SK-N-SH (cell line): ENCODE results near the gene HID1. TPM values are rescaled to one million over a fixed set of nuclear protein-coding genes. Genes with fewer than 3 reads are reported as not detected.
"Not testable (repeated sequence)": the region's sequence is repeated elsewhere in the genome, so short reads cannot be mapped to it uniquely, and the experiment has no call there.

Experiments used
- CTCF ChIA-PET: fragments of 300-600, 350-600 bp; formaldehyde crosslinking; extraction: SDS; loops from one replicate; lab custom pipeline; 2021; lab: Yijun Ruan, JAX
- POLR2A ChIA-PET: fragments of 350-600 bp; sonication (Branson Sonifier 250); formaldehyde crosslinking; extraction: SDS; loops from one replicate; lab custom pipeline; 2020; ENCODE audit warnings: antibody characterized with exemption, inconsistent platforms; lab: Yijun Ruan, JAX
- DNase-seq: peaks from one replicate; pipeline ENCODE4 v3.0.0; 2012
- H2AFZ ChIP-seq: fragments of 200-600 bp; sonication (generic); 2 replicates; pipeline ENCODE4 v1.8.1; 2016; ENCODE audit warnings: antibody characterized with exemption, mild to moderate bottlenecking, low read depth
- H3F3A ChIP-seq: fragments of 200-600 bp; sonication (generic); replicated peaks from 2 replicates; pipeline ENCODE3; 2016; ENCODE audit warnings: antibody characterized with exemption, mild to moderate bottlenecking; ENCODE audit not compliant: insufficient read depth
- H3K27ac ChIP-seq, 2 experiments: fragments of 200-500 bp in 1 of 2; fragments of 200-600 bp in 1 of 2; sonication (Bioruptor generic) in 1 of 2; sonication (generic), shearing (Covaris generic) in 1 of 2; 2 replicates each; pipeline versions ENCODE4 v1.5.1 to v1.6.1; 2014 to 2016; ENCODE audit warnings: low read depth in 2 of 2, inconsistent platforms in 1 of 2, low read length in 1 of 2, mild to moderate bottlenecking in 1 of 2, mixed read lengths in 1 of 2
- H3K27me3 ChIP-seq: fragments of 200-600 bp; sonication (generic), shearing (Covaris generic); 2 replicates; pipeline ENCODE4 v1.6.1; 2016; ENCODE audit warnings: mixed run types; ENCODE audit not compliant: insufficient read depth
- H3K36me3 ChIP-seq, 2 experiments: fragments of 200-500 bp in 1 of 2; fragments of 200-600 bp in 1 of 2; sonication (Bioruptor generic) in 1 of 2; sonication (generic) in 1 of 2; replicated peaks in 1 of 2; 2 replicates each; pipeline versions ENCODE3 to v1.5.1; 2014 to 2016; ENCODE audit warnings: low read length in 1 of 2, mild to moderate bottlenecking in 1 of 2; ENCODE audit not compliant: insufficient read depth in 2 of 2, control insufficient read depth in 1 of 2
- H3K4me1 ChIP-seq, 2 experiments: fragments of 200-500 bp in 1 of 2; fragments of 200-600 bp in 1 of 2; sonication (Bioruptor generic) in 1 of 2; sonication (generic), shearing (Covaris generic) in 1 of 2; 2 replicates each; pipeline versions ENCODE4 v1.5.1 to v1.6.1; 2014 to 2016; ENCODE audit warnings: low read depth in 1 of 2, low read length in 1 of 2, mixed run types in 1 of 2; ENCODE audit not compliant: insufficient read depth in 2 of 2, control insufficient read depth in 1 of 2
- H3K4me2 ChIP-seq: fragments of 200-600 bp; sonication (generic), shearing (Covaris generic); 2 replicates; pipeline ENCODE4 v1.6.1; 2017; ENCODE audit warnings: mixed run types
- H3K4me3 ChIP-seq, 2 experiments: fragments of 200-500 bp in 1 of 2; fragments of 200-600 bp in 1 of 2; sonication (Bioruptor generic) in 1 of 2; sonication (generic), shearing (Covaris generic) in 1 of 2; 2 replicates each; pipeline versions ENCODE4 v1.5.1 to v1.8.1; 2014 to 2016; ENCODE audit warnings: low read depth in 2 of 2, inconsistent platforms in 1 of 2, low read length in 1 of 2, mild to moderate bottlenecking in 1 of 2, mixed read lengths in 1 of 2, moderate library complexity in 1 of 2
- H3K79me2 ChIP-seq: fragments of 200-600 bp; sonication (generic); 2 replicates; pipeline ENCODE4 v1.8.1; 2017; ENCODE audit warnings: mild to moderate bottlenecking; ENCODE audit not compliant: insufficient read depth
- H3K9ac ChIP-seq: fragments of 200-600 bp; sonication (generic); 2 replicates; pipeline ENCODE4 v1.6.1; 2017; ENCODE audit warnings: mixed run types
- H3K9me2 ChIP-seq: fragments of 200-600 bp; sonication (generic); 2 replicates; pipeline ENCODE4 v1.6.1; 2017; ENCODE audit warnings: mixed run types
- H3K9me3 ChIP-seq: fragments of 200-600 bp; sonication (generic); 2 replicates; pipeline ENCODE4 v1.6.1; 2017; ENCODE audit warnings: mixed run types, mild to moderate bottlenecking, moderate library complexity
- H4K20me1 ChIP-seq: fragments of 200-600 bp; sonication (generic); 2 replicates; pipeline ENCODE4 v1.6.1; 2017; ENCODE audit warnings: mild to moderate bottlenecking, mixed run types; ENCODE audit not compliant: insufficient read depth
- CHD2 ChIP-seq: fragments of 150-350 bp; IDR thresholded peaks from 2 replicates; pipeline ENCODE4 v1.6.1; 2018; ENCODE audit warnings: low read length; ENCODE audit not compliant: partially characterized antibody
- CTCF ChIP-seq: fragments of 200-600 bp; sonication (generic); IDR thresholded peaks from 2 replicates; pipeline ENCODE4 v1.6.1; 2017; ENCODE audit warnings: antibody characterized with exemption, mild to moderate bottlenecking, moderate library complexity
- EP300 ChIP-seq, 2 experiments: IDR thresholded peaks; 2 replicates each; pipeline versions ENCODE4 v1.4.0 to v1.6.1; 2012; ENCODE audit warnings: borderline replicate concordance in 1 of 2, low read depth in 1 of 2, low read length in 1 of 2
- EZH2phosphoT487 ChIP-seq: fragments of 200-600 bp; sonication (generic); IDR thresholded peaks from 2 replicates; pipeline ENCODE4 v1.6.1; 2017; ENCODE audit warnings: low read depth, mixed run types, mild to moderate bottlenecking, antibody characterized with exemption, moderate library complexity, borderline replicate concordance
- FOXJ3 ChIP-seq: sonication (generic); formaldehyde crosslinking; IDR thresholded peaks from 2 replicates; pipeline ENCODE4 v1.5.1; 2020; ENCODE audit warnings: mild to moderate bottlenecking, missing genetic modification reagents
- GABPA ChIP-seq: IDR thresholded peaks from 2 replicates; pipeline ENCODE4 v1.4.0; 2012; ENCODE audit warnings: low read depth, mild to moderate bottlenecking
- GATA2 ChIP-seq: sonication (generic); formaldehyde crosslinking; IDR thresholded peaks from 2 replicates; pipeline ENCODE4 v1.5.0; 2020; ENCODE audit warnings: mild to moderate bottlenecking, missing genetic modification reagents
- MEF2A ChIP-seq: IDR thresholded peaks from 2 replicates; pipeline ENCODE4 v1.4.0; 2012; ENCODE audit warnings: low read depth, borderline replicate concordance
- NFIC ChIP-seq: IDR thresholded peaks from 2 replicates; pipeline ENCODE4 v1.4.0; 2012; ENCODE audit warnings: borderline replicate concordance
- NRF1 ChIP-seq: IDR thresholded peaks from 2 replicates; pipeline ENCODE4 v1.6.1; 2012; ENCODE audit warnings: low read depth, mild to moderate bottlenecking, low read length
- PBX3 ChIP-seq: IDR thresholded peaks from 2 replicates; pipeline ENCODE4; 2012
- RAD21 ChIP-seq: IDR thresholded peaks from 2 replicates; pipeline ENCODE4 v1.6.1; 2012; ENCODE audit warnings: mild to moderate bottlenecking, low read length
- SMC3 ChIP-seq: IDR thresholded peaks from 2 replicates; pipeline ENCODE4 v1.6.1; 2012; ENCODE audit warnings: low read depth, low read length, improper control_type of control experiment
- TCF12 ChIP-seq: IDR thresholded peaks from 2 replicates; pipeline ENCODE4 v1.4.0; 2012
- YY1 ChIP-seq: IDR thresholded peaks from 2 replicates; pipeline ENCODE4 v1.4.0; 2012; ENCODE audit warnings: low read depth, mild to moderate bottlenecking
- ZBTB33 ChIP-seq: IDR thresholded peaks from 2 replicates; pipeline ENCODE4 v1.4.0; 2012; ENCODE audit warnings: low read depth, borderline replicate concordance
- WGBS: methylation state at CpG from one replicate; pipeline ENCODE4 v1.1.6; 2017; ENCODE audit warnings: low lambda C conversion rate; 5-methylcytosine and 5-hydroxymethylcytosine counted together
- polyA plus RNA-seq, 3 experiments: library from polyadenylated mRNA; depleted of rRNA; stranded (reverse); fragments of >200 nt; gene quantifications; 2 replicates each; pipeline ENCODE4 v1.2.3, GENCODE V29; 2012

HID1 gene
- polyA plus RNA-seq, 1 of the 3 experiments (the other 2 are of a cell fraction), result 2.5 TPM

GRCh38 chr17:74970395-74970794 lies 2.2 kb downstream of the HID1 start:
- TF ChIP-seq NFIC, result no peak
- no peak for TF ChIP-seq RAD21
- no peak for TF ChIP-seq TCF12
- no peak for TF ChIP-seq PBX3
- TF ChIP-seq GABPA, result no peak
- no peak for TF ChIP-seq ZBTB33
- no peak for TF ChIP-seq MEF2A
- TF ChIP-seq FOXJ3, result no peak
- TF ChIP-seq EZH2phosphoT487, result no peak
- TF ChIP-seq CHD2, result no peak
- no peak for TF ChIP-seq SMC3
- TF ChIP-seq NRF1, result no peak
- TF ChIP-seq CTCF, result no peak
- TF ChIP-seq GATA2 (CRISPR knock-in tag), result no peak
- no peak for TF ChIP-seq YY1
- no peak for TF ChIP-seq EP300 (IDR thresholded peaks at IDR 0.05; ENCODE audit: borderline replicate concordance in 1 of 2, low read depth in 1 of 2, low read length in 1 of 2)
- Histone ChIP-seq H2AFZ (no peak overlapping the region), H3K4me3 (no peak overlapping the region), H3K9me3 (no peaks in the 10 kb centered on the region), H3K9me2 (no peaks in the 10 kb centered on the region), H3K27me3 (peaks cover 26% of the 10 kb centered on the region), H3K4me1 (peaks cover 0 to 22% of the 10 kb centered on the region in 2 experiments; a peak in 1 of 4 replicates), H3K27ac (peak overlapping the region in 1 of 2 experiments; percentile 85; a peak in 1 of 4 replicates), H3K9ac (no peak overlapping the region), H3F3A (peaks cover 5% of the 10 kb centered on the region), H3K4me2 (no peak overlapping the region), H3K79me2 (no peaks in the 10 kb centered on the region), H4K20me1 (no peaks in the 10 kb centered on the region), H3K36me3 (no peaks in the 10 kb centered on the region)
- no peak for DNase-seq
- WGBS, result 85% methylated on average over 3 of the region's 3 CpGs
- POLR2A ChIA-PET, result interaction anchor here (0.6 to 6.7 kb wide), 4 partner anchors 9 to 592 kb away, joined by 5 to 97 read pairs (median 42); partner anchors contain the start of genes CDR2L and MRPL58
- CTCF ChIA-PET, result interaction anchor here (0.8 to 12.5 kb wide), 10 partner anchors 10 to 300 kb away, joined by 3 to 219 read pairs (median 8); partner anchors contain the start of genes CDR2L, MIF4GD, MRPL58 and OTOP2

- Histone ChIP-seq H3K4me1 (peaks cover 0 to 22% of the 10 kb centered on the region in 2 experiments; a peak in 1 of 4 replicates), H3K27me3 (peaks cover 26% of the 10 kb centered on the region)
- POLR2A ChIA-PET, result interaction anchor here (0.5 to 6.7 kb wide), 3 partner anchors 21 to 50 kb away, joined by 3 to 97 read pairs (median 8); partner anchors contain the start of gene MRPL58
- H3F3A ChIP-seq, H3K4me3 ChIP-seq, DNase-seq, H3K79me2 ChIP-seq, H3K36me3 ChIP-seq, H3K4me2 ChIP-seq, H3K27ac ChIP-seq, H4K20me1 ChIP-seq, H3K9me2 ChIP-seq, H2AFZ ChIP-seq, H3K9me3 ChIP-seq, H3K9ac ChIP-seq: not testable (repeated sequence)
- CTCF ChIA-PET, result interaction anchor here (1.4 to 12.5 kb wide), 6 partner anchors 10 to 144 kb away, joined by 3 to 219 read pairs (median 13); partner anchors contain the start of genes CDR2L, OTOP2 and USH1G
- 92% methylated on average over 5 of the region's 5 CpGs for WGBS
These were observed 3.1 kb downstream of the HID1 start for GRCh38 chr17:74969501-74969900.
